ENCODE data around the gene SAMMSON.

SAMMSON gene

DNA sequence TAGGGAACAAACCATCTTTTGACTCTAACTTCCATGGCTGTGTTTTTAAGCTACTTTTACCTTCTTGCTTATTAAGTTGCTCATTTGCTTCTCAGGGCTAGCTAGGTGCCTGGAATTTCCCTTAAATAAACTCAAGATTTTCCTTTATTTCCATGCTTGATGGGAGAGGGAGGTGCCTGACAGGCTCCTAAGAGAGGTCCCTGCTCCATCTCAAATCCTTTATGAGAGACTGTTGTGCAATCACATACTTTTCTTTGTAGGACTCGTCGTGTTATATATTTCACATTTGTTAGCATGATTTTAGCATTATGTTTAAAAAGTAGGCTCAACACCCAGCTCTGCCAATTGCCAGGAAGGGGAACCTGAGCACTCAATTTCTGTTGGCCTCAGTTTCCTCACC, 95.7 kb downstream of the SAMMSON start:
- DNase-seq: no peak

DNA sequence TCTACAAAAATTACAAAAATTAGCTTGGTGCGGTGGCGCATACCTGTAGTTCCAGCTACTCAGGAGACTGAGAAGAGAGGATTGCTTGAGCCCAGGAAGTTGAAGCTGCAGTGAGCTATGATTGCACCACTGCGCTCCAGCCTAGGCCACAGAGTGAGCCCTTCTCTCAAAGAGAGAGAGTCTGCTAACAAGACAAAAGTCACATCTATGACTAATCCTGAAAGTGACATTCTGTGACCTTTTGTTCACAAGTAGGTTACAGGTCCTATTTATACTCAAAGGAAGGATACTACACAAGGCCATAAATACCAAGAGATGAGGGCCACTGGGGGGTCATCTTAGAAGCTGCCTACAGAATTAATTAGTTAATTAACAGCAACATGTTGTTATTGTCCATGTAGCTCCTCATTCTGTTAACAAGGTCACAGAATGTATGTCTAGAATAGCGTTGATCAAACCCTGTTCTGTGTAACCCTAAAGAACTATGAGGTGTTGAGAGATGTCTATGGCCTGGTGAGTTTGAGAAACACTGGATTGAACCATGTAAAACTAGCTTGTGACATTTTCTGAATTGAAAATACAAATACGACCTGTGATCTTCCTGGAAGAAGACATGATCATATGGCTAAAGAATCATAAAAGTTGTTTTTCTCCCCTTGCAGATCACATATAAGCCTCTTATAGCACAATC, 97.0 kb downstream of the SAMMSON start:
- no peak for DNase-seq

DNA sequence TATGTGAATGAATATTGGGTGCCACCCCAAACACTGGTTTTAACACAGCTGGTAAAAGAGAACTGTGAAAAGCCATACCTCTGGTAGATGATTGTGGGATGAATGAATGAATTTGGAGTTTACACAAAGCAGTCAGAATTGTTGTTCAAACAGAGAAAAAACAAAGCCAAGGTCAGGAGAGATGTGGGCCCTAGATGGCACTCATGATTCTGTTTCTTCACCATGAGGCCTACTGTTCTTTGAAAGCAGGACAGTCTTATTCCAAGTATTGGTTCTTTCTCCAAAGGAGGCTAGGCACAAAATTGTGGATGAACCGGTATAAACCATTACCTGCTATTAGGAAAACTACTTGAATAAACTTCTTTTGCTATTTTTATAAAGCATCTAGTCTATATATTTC, 97.6 kb downstream of the SAMMSON start:
- no peak for DNase-seq

DNA sequence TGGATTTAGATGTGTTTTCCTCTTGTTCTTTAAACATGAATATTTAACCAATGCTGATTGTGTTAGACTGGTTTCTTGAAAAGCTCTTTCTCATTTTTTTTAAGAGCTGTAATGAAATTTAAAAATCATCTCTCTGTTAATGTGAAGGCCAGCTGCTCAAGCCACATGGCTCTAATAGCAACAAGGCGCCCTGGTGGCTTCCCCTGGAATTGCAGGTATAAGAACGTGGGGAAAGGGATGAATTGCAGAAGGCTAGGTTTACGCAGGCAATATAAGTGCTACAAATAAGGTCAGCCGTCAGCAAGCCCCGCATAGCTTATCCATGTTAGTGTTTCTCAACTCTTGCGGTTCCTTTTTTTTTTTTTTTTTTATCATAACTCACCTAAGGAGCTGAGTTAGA, 108.5 kb downstream of the SAMMSON start:
- no peak for DNase-seq

DNA sequence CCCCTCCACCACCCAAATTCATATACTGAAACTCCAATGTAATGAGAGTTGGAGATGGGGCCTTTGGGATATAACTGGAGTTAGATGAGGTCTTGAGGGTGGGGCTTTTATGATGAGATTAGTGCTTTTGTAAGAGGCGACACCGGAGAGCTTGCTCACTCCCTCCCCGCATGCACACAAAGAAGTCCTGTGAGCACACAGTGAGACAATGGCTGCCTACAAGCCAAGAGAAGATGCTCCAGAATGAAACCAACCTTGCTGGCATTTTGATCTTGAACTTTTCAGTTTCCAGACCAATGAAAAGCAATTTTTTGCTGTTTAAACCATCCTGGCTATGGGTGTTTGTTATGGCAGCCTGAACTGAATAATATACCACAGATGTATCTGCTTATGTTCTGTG, 109.0 kb downstream of the SAMMSON start:
- no peak for DNase-seq

DNA sequence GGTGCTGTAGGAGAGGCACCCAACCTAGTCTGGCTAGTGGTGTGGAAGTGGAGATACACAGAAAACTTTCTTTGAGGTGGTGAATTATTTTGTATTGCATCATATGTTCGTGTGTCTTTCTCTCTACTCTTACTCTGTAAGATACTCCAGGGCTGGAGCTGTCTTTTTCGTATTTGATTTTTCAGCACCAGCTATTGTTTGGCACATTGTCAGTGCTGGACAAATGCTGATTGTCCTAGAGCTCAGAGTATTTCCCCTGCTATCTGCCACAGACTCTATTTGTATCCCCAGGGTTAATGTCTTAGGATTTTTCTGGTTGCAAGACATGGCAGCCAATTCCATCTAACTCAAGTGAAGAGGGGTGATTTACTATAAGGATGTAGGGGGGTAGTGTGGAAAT, 110.5 kb downstream of the SAMMSON start:
- DNase-seq: no peak

DNA sequence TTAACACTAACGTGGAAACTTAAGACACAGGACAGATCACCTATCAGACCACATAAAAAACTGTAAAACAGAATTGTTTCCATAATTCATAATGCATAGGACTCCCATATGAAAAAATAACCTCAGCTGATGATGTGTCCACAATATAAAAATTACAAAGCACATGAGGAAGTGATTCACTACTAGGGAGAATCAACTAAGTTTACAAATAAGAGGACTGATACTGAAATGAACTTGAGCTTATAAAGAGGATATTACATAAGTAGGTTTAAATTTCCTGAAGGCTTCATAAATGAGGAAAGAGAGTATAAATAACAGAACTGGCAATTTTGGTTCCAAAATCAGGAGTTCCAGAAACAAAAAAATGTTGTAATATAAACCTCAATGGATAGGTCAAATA, 111.9 kb downstream of the SAMMSON start:
- no peak for DNase-seq

DNA sequence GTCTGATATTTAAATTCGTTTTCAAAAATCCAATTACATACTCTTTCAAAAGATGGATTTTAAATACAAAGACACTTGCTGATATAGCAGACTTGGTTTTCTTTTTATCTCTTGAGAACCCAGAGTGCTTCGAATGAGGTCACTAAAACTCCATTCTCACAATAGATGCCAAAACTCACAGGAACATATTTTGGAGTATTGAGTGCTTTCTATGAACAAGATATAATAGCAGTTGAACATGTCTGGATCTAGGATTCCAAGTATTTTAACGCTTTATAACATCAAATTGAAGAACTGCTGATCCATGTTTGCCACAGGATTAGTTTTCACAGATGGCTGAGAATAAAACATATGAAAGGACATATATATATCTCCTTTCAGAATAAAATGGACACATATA, 113.2 kb downstream of the SAMMSON start:
- no peak for DNase-seq

DNA sequence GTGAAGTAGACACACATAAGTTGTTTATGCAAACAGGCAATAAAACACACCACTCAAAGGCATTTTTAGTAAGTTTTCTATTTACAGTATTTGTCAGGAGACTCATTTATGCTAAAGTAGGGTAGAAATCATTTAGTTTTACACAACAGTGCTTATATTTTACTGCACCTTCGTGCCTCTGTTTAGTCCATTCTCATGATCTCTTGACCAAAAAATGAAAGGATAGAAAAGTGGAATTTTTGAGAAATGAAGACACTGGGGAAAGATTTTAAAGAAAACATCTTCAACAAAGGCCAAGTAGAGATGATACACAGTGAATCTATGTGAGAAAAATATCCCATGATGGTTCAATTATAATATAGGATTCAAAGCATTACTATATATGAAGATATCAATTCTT, 114.9 kb downstream of the SAMMSON start:
- DNase-seq: no peak

DNA sequence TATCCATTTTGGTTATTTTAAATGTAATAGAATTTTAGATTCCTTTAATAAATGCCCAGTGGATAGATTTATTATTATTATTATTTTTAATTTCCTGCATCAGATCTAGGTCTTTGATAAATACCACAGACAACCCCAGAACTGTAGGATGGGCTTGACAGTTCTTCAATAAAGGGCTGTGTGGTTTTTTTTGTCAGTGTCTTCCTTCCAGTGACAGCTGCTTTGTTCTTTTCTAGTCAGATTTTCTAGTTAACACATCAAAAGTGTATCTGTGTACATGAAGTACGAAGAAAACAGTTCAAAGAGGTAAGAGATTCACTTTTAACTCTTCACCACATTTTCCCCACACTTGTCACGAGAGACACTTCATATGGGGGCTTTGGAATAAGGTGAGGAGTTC, 120.3 kb downstream of the SAMMSON start:
- DNase-seq: no peak
